DMS114 treated with DMSO at 0.1 percent for 48 hours (cell line): ENCODE results near the gene PLXNA4.

ENCODE experiments used
- DNase-seq: peaks from one replicate; lab custom pipeline; 2025; ENCODE audit not compliant: unreplicated experiment; lab: John Stamatoyannopoulos, UW

The PLXNA4 gene

GRCh38 chr7:132480534-132480933 is 95.7 kb downstream of the PLXNA4 start:
- no peak for DNase-seq

- no peak for DNase-seq
Measured at GRCh38 chr7:132476541-132476940, 99.7 kb downstream of the PLXNA4 start.

GRCh38 chr7:132475669-132476116 is 100.6 kb downstream of the PLXNA4 start:
- DNase-seq = no peak

- DNase-seq = no peak
Measured at GRCh38 chr7:132475037-132475668, 101.1 kb downstream of the PLXNA4 start.

GRCh38 chr7:132472463-132473120 is 103.7 kb downstream of the PLXNA4 start:
- DNase-seq = no peak

- no peak for DNase-seq
Measured at GRCh38 chr7:132471515-132471914, 104.8 kb downstream of the PLXNA4 start.

- DNase-seq = no peak
Measured at GRCh38 chr7:132469681-132470080, 106.6 kb downstream of the PLXNA4 start.

- no peak for DNase-seq
Measured at GRCh38 chr7:132469264-132469663, 107.0 kb downstream of the PLXNA4 start.

GRCh38 chr7:132466367-132466766 is 109.9 kb downstream of the PLXNA4 start:
- no peak for DNase-seq

GRCh38 chr7:132465516-132465915 is 110.8 kb downstream of the PLXNA4 start:
- no peak for DNase-seq

- DNase-seq = no peak
Measured at GRCh38 chr7:132464740-132465139, 111.5 kb downstream of the PLXNA4 start.

GRCh38 chr7:132463922-132464321 is 112.3 kb downstream of the PLXNA4 start:
- no peak for DNase-seq

- DNase-seq = no peak
Measured at GRCh38 chr7:132462478-132462877, 113.8 kb downstream of the PLXNA4 start.

GRCh38 chr7:132461032-132461592 is 115.2 kb downstream of the PLXNA4 start:
- no peak for DNase-seq

GRCh38 chr7:132458729-132459128 is 117.5 kb downstream of the PLXNA4 start:
- no peak for DNase-seq

GRCh38 chr7:132457658-132458057 is 118.6 kb downstream of the PLXNA4 start:
- DNase-seq = no peak

- no peak for DNase-seq
Measured at GRCh38 chr7:132456418-132456817, 119.9 kb downstream of the PLXNA4 start.

GRCh38 chr7:132455378-132455777 is 120.9 kb downstream of the PLXNA4 start:
- DNase-seq = no peak

GRCh38 chr7:132453826-132454225 is 122.4 kb downstream of the PLXNA4 start:
- DNase-seq = no peak

- DNase-seq = no peak
Measured at GRCh38 chr7:132451161-132451560, 125.1 kb downstream of the PLXNA4 start.

GRCh38 chr7:132450696-132451095 is 125.6 kb downstream of the PLXNA4 start:
- DNase-seq = no peak

- no peak for DNase-seq
Measured at GRCh38 chr7:132450188-132450587, 126.1 kb downstream of the PLXNA4 start.
